Tibial nerve (tissue), 4 donors: ENCODE data around the gene GALNT1. TPM values are rescaled to one million over a fixed set of nuclear protein-coding genes. Genes with fewer than 3 reads are reported as not detected.

Experiments
- DNase-seq, 2 donors: peaks; one replicate each; pipeline ENCODE4 v3.0.0-alpha.2; 2019; ENCODE audit warnings: low spot score in 2 of 2
- H3K27ac ChIP-seq, 4 donors: fragments of 200-600 bp; sonication (generic) in 3 of 4; one replicate each; pipeline ENCODE4 v1.5.1; 2017 to 2019; ENCODE audit warnings: mild to moderate bottlenecking in 1 of 4
- H3K27me3 ChIP-seq, 2 donors: fragments of 200-600 bp; sonication (generic) in 1 of 2; one replicate each; pipeline versions ENCODE4 v1.5.1 to v1.6.0; 2017 to 2019
- H3K36me3 ChIP-seq, 3 donors: fragments of 200-600 bp; sonication (generic); one replicate each; pipeline ENCODE4 v1.5.1; 2018 to 2019
- H3K4me1 ChIP-seq, 4 donors: fragments of 200-600 bp; sonication (generic) in 3 of 4; one replicate each; pipeline ENCODE4 v1.5.1; 2017 to 2019
- H3K4me3 ChIP-seq, 4 donors: fragments of 200-600 bp; sonication (generic) in 3 of 4; one replicate each; pipeline ENCODE4 v1.5.1; 2017 to 2019; ENCODE audit warnings: mild to moderate bottlenecking in 1 of 4, moderate library complexity in 1 of 4
- H3K9me3 ChIP-seq, 4 donors: fragments of 200-600 bp; sonication (generic) in 3 of 4; one replicate each; pipeline ENCODE4 v1.5.1; 2017 to 2019
- CTCF ChIP-seq, 5 experiments: fragments of 200-600 bp in 3 of 5; fragments of 450-650 bp in 2 of 5; sonication (generic) in 3 of 5; IDR thresholded peaks; one replicate each; pipeline ENCODE4 v1.5.1; 2016 to 2019; ENCODE audit warnings: antibody characterized with exemption in 5 of 5, mild to moderate bottlenecking in 3 of 5, moderate library complexity in 2 of 5
- EP300 ChIP-seq, 2 donors: sonication (generic); formaldehyde crosslinking; IDR thresholded peaks; one replicate each; pipeline ENCODE4 v1.6.1; 2017; ENCODE audit warnings: antibody characterized with exemption in 2 of 2, mild to moderate bottlenecking in 1 of 2
- POLR2A ChIP-seq, 2 donors: fragments of 450-650 bp; IDR thresholded peaks; one replicate each; pipeline ENCODE4 v1.6.1; 2017; ENCODE audit warnings: antibody characterized with exemption in 2 of 2, mild to moderate bottlenecking in 2 of 2, moderate library complexity in 2 of 2
- WGBS, 2 donors: methylation state at CpG; one replicate each; pipeline ENCODE4 v1.1.5; 2018; 5-methylcytosine and 5-hydroxymethylcytosine counted together
- total RNA-seq, 4 donors: library from RNA; depleted of rRNA; stranded (reverse); fragments of >200 nt; gene quantifications; one replicate each; pipeline ENCODE4 v1.1.0, GENCODE V29; 2016

GALNT1 gene
- total RNA-seq, 4 donors from 2014 or later, result 24.3 to 37.5 (median 27.0) TPM

GRCh38 chr18:35755369-35755768 lies 173.8 kb downstream of the GALNT1 start:
- DNase-seq, result no peak
- Histone ChIP-seq H3K27me3 (no peaks in the 10 kb centered on the region), H3K9me3 (peaks cover 0 to 5% (median 0%) of the 10 kb centered on the region in 4 donors), H3K27ac (no peak overlapping the region), H3K36me3 (no peaks in the 10 kb centered on the region), H3K4me1 (peaks cover 0 to 5% (median 0%) of the 10 kb centered on the region in 4 donors), H3K4me3 (no peak overlapping the region)
- 79 to 84% methylated on average over 7 of the region's 7 CpGs for WGBS, 2 donors
- TF ChIP-seq EP300 (IDR thresholded peaks at IDR 0.05) (no peak), POLR2A (IDR thresholded peaks at IDR 0.05) (no peak), CTCF (IDR thresholded peaks at IDR 0.05) (no peak)

- Histone ChIP-seq H3K9me3 (peaks cover 0 to 5% (median 0%) of the 10 kb centered on the region in 4 donors), H3K4me1 (peaks cover 0 to 5% (median 0%) of the 10 kb centered on the region in 4 donors), H3K36me3 (no peaks in the 10 kb centered on the region), H3K4me3 (no peak overlapping the region), H3K27me3 (no peaks in the 10 kb centered on the region), H3K27ac (no peak overlapping the region)
- TF ChIP-seq POLR2A (IDR thresholded peaks at IDR 0.05) (no peak), CTCF (IDR thresholded peaks at IDR 0.05) (peak; percentile 52 to 72 (median 64))
- WGBS, 2 donors, result 22 to 24% methylated on average over 5 of the region's 5 CpGs
- DNase-seq, result peak in 1 of 2 donors; percentile 34
Observed at GRCh38 chr18:35756506-35757117, 175.1 kb downstream of the GALNT1 start.

Other genes starting within 250 kb of the GALNT1 start
- gene ZNF24, start 237.3 kb upstream of the GALNT1 start, total RNA-seq, result 10 to 100 TPM; 37.5 to 50.5 (median 41.1) TPM
- 1 to 10 TPM; 2.8 to 3.9 (median 3.1) TPM for gene ZNF396, start 204.4 kb upstream of the GALNT1 start, total RNA-seq
- gene INO80C, start 83.8 kb upstream of the GALNT1 start, total RNA-seq, result 10 to 100 TPM in 2 of 4 donors, 1 to 10 TPM in 2; 3.9 to 11.6 (median 8.8) TPM